ENCODE results near the gene NEUROG2.

- TF ChIP-seq CTCF (IDR thresholded peaks at IDR 0.05 in 8 of 11, conservative IDR thresholded peaks at IDR 0.05 in 3 of 11) (no peak), POLR2A (IDR thresholded peaks at IDR 0.05) (no peak)
Measured at GRCh38 chr4:112520598-112521122, 4.7 kb upstream of the NEUROG2 start.
